Body of pancreas (tissue), 4 donors: Measurements from ENCODE around the gene HCFC1. TPM values are rescaled to one million over a fixed set of nuclear protein-coding genes. Genes with fewer than 3 reads are reported as not detected.

Experiments
- ATAC-seq: fragments of 150-250 bp; one replicate; pipeline ENCODE4 v1.9.1; 2016
- DNase-seq, 4 donors: peaks; one replicate each; pipeline ENCODE4 v3.0.0-alpha.2; 2019
- H3K27ac ChIP-seq, 4 donors: fragments of 200-600 bp; sonication (generic); 1 replicate in 3 of 4; 2 replicates in 1 of 4; pipeline versions ENCODE4 v1.5.1 to v1.6.1; 2016 to 2019; ENCODE audit warnings: mild to moderate bottlenecking in 1 of 4, mixed read lengths in 1 of 4, moderate library complexity in 1 of 4
- H3K27me3 ChIP-seq, 2 donors: fragments of 200-600 bp; sonication (generic); one replicate each; pipeline ENCODE4 v1.6.0; 2016; ENCODE audit warnings: mild to moderate bottlenecking in 1 of 2
- H3K36me3 ChIP-seq, 2 donors: fragments of 200-600 bp; sonication (generic); replicated peaks in 1 of 2; 2 replicates each; pipeline ENCODE4 v1.5.1; 2016; ENCODE audit warnings: low read depth in 2 of 2; ENCODE audit not compliant: insufficient read depth in 1 of 2
- H3K4me1 ChIP-seq: fragments of 200-600 bp; sonication (generic); one replicate; pipeline ENCODE4 v1.6.0; 2016
- H3K4me3 ChIP-seq, 2 donors: fragments of 200-600 bp; sonication (generic); 1 replicate in 1 of 2; 2 replicates in 1 of 2; pipeline ENCODE4 v1.5.1; 2016 to 2019
- H3K9me3 ChIP-seq, 3 donors: fragments of 200-600 bp; sonication (generic); 1 replicate in 2 of 3; 2 replicates in 1 of 3; pipeline ENCODE4 v1.5.1; 2016
- POLR2A ChIP-seq, 3 donors: fragments of 450-650 bp; IDR thresholded peaks; one replicate each; pipeline ENCODE4 v1.6.1; 2016; ENCODE audit warnings: antibody characterized with exemption in 3 of 3, mild to moderate bottlenecking in 2 of 3
- WGBS, 2 donors: methylation state at CpG; one replicate each; pipeline ENCODE4 v1.1.5; 2017; 5-methylcytosine and 5-hydroxymethylcytosine counted together
- intact Hi-C: fragments of 100-400 bp; cut with DNase I; formaldehyde crosslinking; loops from one replicate; pipeline ENCODE4 v1.15.1; 2023
- total RNA-seq, 2 donors: library from RNA; depleted of rRNA; stranded (reverse); fragments of >200 nt; gene quantifications; one replicate each; pipeline ENCODE4 v1.1.0, GENCODE V29; 2016
- TF ChIP-seq, protein P1 (sequence below), 7 experiments: fragments of 450-650 bp in 4 of 7; fragments of 200-600 bp in 3 of 7; sonication (generic) in 3 of 7; IDR thresholded peaks; one replicate each; pipeline ENCODE4 v1.5.1; 2016 to 2019; ENCODE audit warnings: antibody characterized with exemption in 7 of 7

The HCFC1 gene
- total RNA-seq, 2 donors from 2014 or later, result 16.6 to 62.6 TPM

DNA sequence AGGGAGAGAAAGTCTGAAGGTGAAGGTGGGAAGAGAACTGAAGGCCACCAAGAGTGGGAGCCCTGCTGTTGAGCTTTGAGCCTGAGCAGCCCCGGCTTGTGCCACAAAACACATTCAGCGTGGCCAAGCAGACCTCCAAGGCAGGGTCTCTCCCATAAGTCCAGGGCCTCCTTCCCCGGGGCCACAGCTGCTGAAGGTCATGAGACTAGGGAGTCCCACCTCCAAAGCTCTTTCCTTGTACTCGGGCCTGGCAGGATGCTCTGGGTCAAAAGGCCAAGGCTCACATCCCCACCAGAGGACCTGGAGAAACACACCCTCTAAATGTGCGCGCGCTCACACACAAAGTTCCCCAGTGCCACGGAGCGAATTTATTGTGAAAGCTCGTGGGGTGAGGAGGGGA is 42.0 kb downstream of the HCFC1 start:
- intact Hi-C loops, result no loop called here
- peak overlapping the region in 1 of 4 donors; percentile 95 for H3K27ac ChIP-seq
- no peaks in the 10 kb centered on the region for H3K9me3 ChIP-seq
- H3K4me3 ChIP-seq, result no peak overlapping the region
- ATAC-seq (no peak), DNase-seq (no peak)
- 66 to 74% methylated on average over 3 to 7 of the region's 10 CpGs for WGBS, 2 donors
- peaks cover 30% of the 10 kb centered on the region for H3K4me1 ChIP-seq
- TF ChIP-seq POLR2A (IDR thresholded peaks at IDR 0.05), result no peak
- TF ChIP-seq, protein P1, sequence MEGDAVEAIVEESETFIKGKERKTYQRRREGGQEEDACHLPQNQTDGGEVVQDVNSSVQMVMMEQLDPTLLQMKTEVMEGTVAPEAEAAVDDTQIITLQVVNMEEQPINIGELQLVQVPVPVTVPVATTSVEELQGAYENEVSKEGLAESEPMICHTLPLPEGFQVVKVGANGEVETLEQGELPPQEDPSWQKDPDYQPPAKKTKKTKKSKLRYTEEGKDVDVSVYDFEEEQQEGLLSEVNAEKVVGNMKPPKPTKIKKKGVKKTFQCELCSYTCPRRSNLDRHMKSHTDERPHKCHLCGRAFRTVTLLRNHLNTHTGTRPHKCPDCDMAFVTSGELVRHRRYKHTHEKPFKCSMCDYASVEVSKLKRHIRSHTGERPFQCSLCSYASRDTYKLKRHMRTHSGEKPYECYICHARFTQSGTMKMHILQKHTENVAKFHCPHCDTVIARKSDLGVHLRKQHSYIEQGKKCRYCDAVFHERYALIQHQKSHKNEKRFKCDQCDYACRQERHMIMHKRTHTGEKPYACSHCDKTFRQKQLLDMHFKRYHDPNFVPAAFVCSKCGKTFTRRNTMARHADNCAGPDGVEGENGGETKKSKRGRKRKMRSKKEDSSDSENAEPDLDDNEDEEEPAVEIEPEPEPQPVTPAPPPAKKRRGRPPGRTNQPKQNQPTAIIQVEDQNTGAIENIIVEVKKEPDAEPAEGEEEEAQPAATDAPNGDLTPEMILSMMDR (IDR thresholded peaks at IDR 0.05), result no peak
- H3K27me3 ChIP-seq, result no peaks in the 10 kb centered on the region
- H3K36me3 ChIP-seq, result no peaks in the 10 kb centered on the region

DNA sequence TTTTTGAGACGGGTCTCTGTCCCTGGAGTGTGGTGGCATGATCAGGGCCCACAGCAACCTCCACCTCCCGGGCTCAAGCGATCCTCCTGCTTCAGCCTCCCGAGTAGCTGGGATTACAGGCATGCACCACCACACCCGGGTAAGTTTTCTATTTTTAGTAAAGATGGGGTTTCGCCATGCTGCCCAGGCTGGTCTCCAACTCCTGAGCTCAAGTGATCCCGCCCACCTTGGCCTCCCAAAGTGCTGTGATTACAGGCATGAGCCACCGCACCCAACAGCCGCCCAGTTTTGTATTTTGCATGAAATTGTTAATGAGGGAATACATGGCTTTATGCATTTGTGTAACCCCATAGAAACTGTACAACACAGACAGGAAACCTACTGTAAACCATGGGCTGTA is 42.8 kb downstream of the HCFC1 start:
- intact Hi-C loops, result no loop called here
- DNase-seq, result no peak
- peaks cover 26% of the 10 kb centered on the region for H3K4me1 ChIP-seq

DNA sequence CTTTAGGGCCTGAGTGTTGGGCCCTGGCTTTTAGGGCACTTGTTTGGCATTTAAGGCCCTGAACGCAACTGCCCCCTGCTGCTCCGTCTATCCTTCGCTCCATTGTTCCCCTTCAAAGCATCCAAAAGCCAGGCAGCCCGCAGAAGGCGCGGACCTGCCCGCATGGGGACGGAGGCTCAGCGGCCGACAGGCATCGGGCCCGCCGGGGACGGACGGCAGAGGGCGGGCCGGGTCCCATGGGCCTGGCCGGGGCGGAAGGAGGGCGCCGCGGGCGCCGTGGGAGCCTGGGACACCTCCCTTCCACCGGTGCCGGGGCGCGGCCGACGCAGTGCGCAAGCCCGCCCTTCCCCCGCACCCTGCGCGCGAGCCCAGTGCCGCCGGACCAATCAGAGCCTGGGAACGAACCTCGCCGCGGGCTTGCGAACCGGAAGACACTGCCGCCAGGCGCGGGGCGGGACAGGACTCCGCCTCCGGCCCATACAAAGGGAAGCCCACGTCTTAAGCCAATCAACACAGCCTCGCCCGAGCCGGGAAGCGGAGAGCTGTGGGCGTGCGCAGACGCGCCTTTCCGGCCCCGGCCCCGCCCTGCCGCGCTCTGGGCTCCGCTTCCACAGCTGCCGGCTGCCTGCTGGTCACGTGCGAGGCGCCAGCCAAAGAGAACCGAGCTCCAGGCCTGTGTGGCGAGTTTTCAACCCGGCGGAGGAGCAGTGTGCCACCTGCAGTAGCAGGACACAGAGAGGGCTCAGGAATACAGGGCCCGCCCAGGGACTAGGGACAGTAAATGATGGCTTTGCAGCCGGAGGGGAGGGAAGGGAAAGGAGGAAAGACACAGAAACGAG is 43.5 kb downstream of the HCFC1 start:
- H3K36me3 ChIP-seq, result no peaks in the 10 kb centered on the region
- WGBS, 2 donors, result 0% methylated on average over 16 to 40 of the region's 76 CpGs
- ATAC-seq, result peak; percentile 95

More for the DNA sequence above, 42.8 kb downstream of the HCFC1 start:
- Histone ChIP-seq H3K9me3 (no peaks in the 10 kb centered on the region), H3K36me3 (no peaks in the 10 kb centered on the region), H3K27me3 (no peaks in the 10 kb centered on the region), H3K4me3 (no peak overlapping the region), H3K27ac (peak overlapping the region in 3 of 4 donors; percentile 17 to 96 (median 95))
- TF ChIP-seq POLR2A (IDR thresholded peaks at IDR 0.05), result no peak
- TF ChIP-seq, protein P1 (IDR thresholded peaks at IDR 0.05), result no peak
- WGBS, 2 donors, result 0 to 12% methylated on average over 3 to 9 of the region's 9 CpGs
- ATAC-seq, result no peak

DNA sequence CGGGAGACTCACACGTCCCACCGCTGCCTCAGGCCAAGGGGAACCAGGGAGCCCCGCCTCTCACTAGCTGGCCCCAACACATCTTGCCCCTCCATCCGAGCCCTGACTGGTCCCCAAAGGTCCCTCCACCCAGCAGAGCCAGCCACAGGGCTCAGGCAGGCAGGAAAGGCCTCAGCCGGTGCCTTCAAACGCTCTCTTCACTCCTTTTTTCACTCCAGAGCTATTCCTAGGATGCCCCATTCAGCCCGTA is 44.0 kb downstream of the HCFC1 start:
- DNase-seq (no peak), ATAC-seq (no peak)
- WGBS, 2 donors, result 0 to 1% methylated on average over 1 to 8 of the region's 8 CpGs
- Histone ChIP-seq H3K4me1 (peaks cover 29% of the 10 kb centered on the region), H3K36me3 (no peaks in the 10 kb centered on the region), H3K27me3 (no peaks in the 10 kb centered on the region), H3K9me3 (no peaks in the 10 kb centered on the region), H3K4me3 (peak overlapping the region in 1 of 2 donors; percentile 6), H3K27ac (peak overlapping the region; percentile 76 to 96 (median 88))
- TF ChIP-seq, protein P1 (IDR thresholded peaks at IDR 0.05), result no peak
- TF ChIP-seq POLR2A (IDR thresholded peaks at IDR 0.05), result no peak
- intact Hi-C loops, result no loop called here

More for the DNA sequence above, 43.5 kb downstream of the HCFC1 start:
- Histone ChIP-seq H3K4me1 (peaks cover 26% of the 10 kb centered on the region), H3K27me3 (no peaks in the 10 kb centered on the region), H3K27ac (peak overlapping the region; percentile 76 to 96 (median 88)), H3K4me3 (peak overlapping the region in 1 of 2 donors; percentile 6), H3K9me3 (no peaks in the 10 kb centered on the region)
- TF ChIP-seq POLR2A (IDR thresholded peaks at IDR 0.05), result peak; percentile 78 to 81 (median 80)
- TF ChIP-seq, protein P1 (IDR thresholded peaks at IDR 0.05), result peak in 1 of 7 experiments; percentile 11
- peak; percentile 94 to 97 (median 96) for DNase-seq
- intact Hi-C loops, result no loop called here
